HG03095 (cell line): Measurements from ENCODE around the gene FCAMR.

Source experiments
- ATAC-seq: cut with Tn5 transposase; IDR thresholded peaks from one replicate; pipeline ENCODE4 v1.9.1; 2021; ENCODE audit warnings: moderate library complexity; ENCODE audit not compliant: unreplicated experiment

FCAMR gene

GRCh38 chr1:206911064-206911663 lies 59.1 kb downstream of the FCAMR start:
- ATAC-seq = no peak

DNA sequence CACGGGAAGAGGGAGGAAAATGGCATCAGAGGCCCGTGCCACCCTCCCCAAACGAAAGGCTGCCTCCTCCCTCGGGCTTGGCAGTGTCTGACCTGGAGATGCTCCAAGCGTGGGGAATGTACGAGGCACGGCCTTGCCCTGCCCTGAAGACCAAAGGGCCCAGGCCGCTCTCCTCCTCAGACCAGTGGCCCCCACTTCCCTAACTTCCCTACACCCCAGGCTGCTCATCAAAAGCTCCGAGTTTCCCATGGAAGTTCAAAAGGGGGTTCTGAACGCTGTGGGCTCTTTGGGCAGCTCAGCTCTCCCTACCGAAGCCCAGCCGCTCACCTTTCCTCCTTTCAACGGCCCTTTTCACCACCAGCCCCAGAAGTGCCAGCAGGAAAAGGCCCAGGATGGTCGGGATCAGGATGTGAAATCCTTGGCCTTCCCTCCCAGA lies 60.4 kb downstream of the FCAMR start:
- no peak for ATAC-seq

DNA sequence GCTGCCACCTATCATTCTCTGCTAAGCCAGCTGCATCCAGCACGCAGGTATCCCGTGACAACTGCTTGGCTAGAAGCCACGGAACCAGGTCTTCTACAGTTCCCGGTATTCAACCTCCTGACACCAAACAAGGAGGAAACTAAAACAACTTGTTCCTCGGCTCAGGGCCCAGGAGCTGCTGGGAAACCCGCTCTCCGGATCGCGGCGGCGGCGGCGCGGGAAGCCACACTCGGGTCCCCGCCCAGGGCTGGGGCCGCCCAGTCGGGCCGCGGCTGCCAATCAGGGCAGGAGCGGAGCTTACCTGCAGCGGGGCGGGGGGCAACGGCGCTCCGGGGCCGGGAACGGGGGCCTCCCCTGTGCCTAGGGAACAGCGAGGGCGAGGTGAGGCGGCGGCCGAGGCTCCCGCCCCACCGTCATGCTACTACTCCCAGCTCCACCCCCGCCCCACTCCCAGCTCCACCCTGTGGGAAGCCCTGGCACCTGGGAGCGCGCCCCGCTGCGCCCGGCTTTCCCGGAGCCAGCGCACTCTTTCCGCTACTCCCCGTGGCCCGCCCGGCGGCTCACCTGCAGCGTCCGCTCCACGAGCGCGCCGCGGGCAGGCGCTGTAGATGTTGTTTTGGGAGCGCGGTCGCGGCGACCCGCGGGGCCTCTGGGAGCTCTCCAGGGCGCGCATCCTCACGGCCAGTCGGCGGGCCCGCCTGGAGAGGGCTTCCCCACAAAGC lies 60.9 kb downstream of the FCAMR start:
- no peak for ATAC-seq

DNA sequence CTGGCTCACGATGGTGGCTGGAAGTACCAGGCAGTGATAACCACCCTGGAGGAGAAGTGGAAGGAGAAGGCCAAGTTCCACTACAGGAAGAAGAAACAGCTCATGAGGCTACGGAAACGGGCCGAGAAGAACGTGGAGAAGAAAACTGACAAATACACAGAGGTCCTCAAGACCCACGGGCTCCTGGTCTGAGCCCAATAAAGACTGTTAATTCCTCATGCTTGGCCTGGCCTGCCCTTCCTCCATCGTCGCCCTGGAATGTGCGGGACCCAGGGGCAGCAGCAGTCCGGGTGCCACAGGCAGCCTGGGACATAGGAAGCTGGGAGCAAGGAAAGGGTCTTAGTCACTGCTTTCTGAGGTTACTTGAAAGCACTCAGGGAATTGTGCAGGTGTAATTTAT lies 62.2 kb downstream of the FCAMR start:
- no peak for ATAC-seq
